Body of pancreas (tissue), 4 donors: ENCODE data around the gene HHEX. TPM values are rescaled to one million over a fixed set of nuclear protein-coding genes. Genes with fewer than 3 reads are reported as not detected.
A peak's percentile ranks its signal among the peaks of the same experiment; 100 is the strongest.

ENCODE experiments used
- ATAC-seq: fragments of 150-250 bp; one replicate; pipeline ENCODE4 v1.9.1; 2016
- DNase-seq, 4 donors: peaks; one replicate each; pipeline ENCODE4 v3.0.0-alpha.2; 2019
- H3K27ac ChIP-seq, 4 donors: fragments of 200-600 bp; sonication (generic); 1 replicate in 3 of 4; 2 replicates in 1 of 4; pipeline versions ENCODE4 v1.5.1 to v1.6.1; 2016 to 2019; ENCODE audit warnings: mild to moderate bottlenecking in 1 of 4, mixed read lengths in 1 of 4, moderate library complexity in 1 of 4
- H3K27me3 ChIP-seq, 2 donors: fragments of 200-600 bp; sonication (generic); one replicate each; pipeline ENCODE4 v1.6.0; 2016; ENCODE audit warnings: mild to moderate bottlenecking in 1 of 2
- H3K36me3 ChIP-seq, 2 donors: fragments of 200-600 bp; sonication (generic); replicated peaks in 1 of 2; 2 replicates each; pipeline ENCODE4 v1.5.1; 2016; ENCODE audit warnings: low read depth in 2 of 2; ENCODE audit not compliant: insufficient read depth in 1 of 2
- H3K4me1 ChIP-seq: fragments of 200-600 bp; sonication (generic); one replicate; pipeline ENCODE4 v1.6.0; 2016
- H3K4me3 ChIP-seq, 2 donors: fragments of 200-600 bp; sonication (generic); 1 replicate in 1 of 2; 2 replicates in 1 of 2; pipeline ENCODE4 v1.5.1; 2016 to 2019
- H3K9me3 ChIP-seq, 3 donors: fragments of 200-600 bp; sonication (generic); 1 replicate in 2 of 3; 2 replicates in 1 of 3; pipeline ENCODE4 v1.5.1; 2016
- CTCF ChIP-seq, 7 experiments: fragments of 450-650 bp in 4 of 7; fragments of 200-600 bp in 3 of 7; sonication (generic) in 3 of 7; IDR thresholded peaks; one replicate each; pipeline ENCODE4 v1.5.1; 2016 to 2019; ENCODE audit warnings: antibody characterized with exemption in 7 of 7
- POLR2A ChIP-seq, 3 donors: fragments of 450-650 bp; IDR thresholded peaks; one replicate each; pipeline ENCODE4 v1.6.1; 2016; ENCODE audit warnings: antibody characterized with exemption in 3 of 3, mild to moderate bottlenecking in 2 of 3
- WGBS, 2 donors: methylation state at CpG; one replicate each; pipeline ENCODE4 v1.1.5; 2017; 5-methylcytosine and 5-hydroxymethylcytosine counted together
- intact Hi-C: fragments of 100-400 bp; cut with DNase I; formaldehyde crosslinking; loops from one replicate; pipeline ENCODE4 v1.15.1; 2023
- total RNA-seq, 2 donors: library from RNA; depleted of rRNA; stranded (reverse); fragments of >200 nt; gene quantifications; one replicate each; pipeline ENCODE4 v1.1.0, GENCODE V29; 2016

Gene HHEX
- total RNA-seq, 2 donors from 2014 or later, result 33.5 to 37.9 TPM

- TF ChIP-seq POLR2A (IDR thresholded peaks at IDR 0.05), result no peak
- no peak for TF ChIP-seq CTCF (IDR thresholded peaks at IDR 0.05)
- Histone ChIP-seq H3K27me3 (no peaks in the 10 kb centered on the region), H3K4me3 (no peak overlapping the region), H3K9me3 (peaks cover 0 to 5% (median 0%) of the 10 kb centered on the region in 3 donors), H3K27ac (no peak overlapping the region), H3K36me3 (no peaks in the 10 kb centered on the region), H3K4me1 (no peaks in the 10 kb centered on the region)
- intact Hi-C loops, result no loop called here
- DNase-seq (no peak), ATAC-seq (no peak)
- WGBS, 2 donors, result 94 to 95% methylated on average over 6 of the region's 6 CpGs
Observed at GRCh38 chr10:92667078-92667477, 22.7 kb upstream of the HHEX start.

DNA sequence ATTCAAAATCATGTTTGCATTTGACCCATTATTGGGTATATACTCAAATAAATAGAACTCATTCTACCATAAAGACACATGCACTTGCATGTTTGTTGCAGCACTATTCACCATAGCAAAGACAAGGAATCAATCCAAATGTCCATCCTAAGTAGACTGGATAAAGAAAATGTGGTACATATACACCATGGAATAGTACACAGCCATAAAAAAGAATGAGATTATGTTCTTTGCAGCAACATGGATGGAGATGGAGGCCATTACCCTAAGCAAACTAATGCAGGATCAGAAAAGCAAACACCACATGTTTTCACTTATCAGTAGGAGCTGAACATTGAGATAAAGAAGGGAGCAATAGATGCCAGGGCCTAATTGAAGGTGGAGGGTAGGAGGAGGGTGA lies 12.0 kb upstream of the HHEX start:
- no peak overlapping the region for H3K4me3 ChIP-seq
- no peak overlapping the region for H3K27ac ChIP-seq
- intact Hi-C loops, result no loop called here
- DNase-seq (no peak), ATAC-seq (no peak)
- no peaks in the 10 kb centered on the region for H3K4me1 ChIP-seq
- H3K27me3 ChIP-seq, result no peaks in the 10 kb centered on the region
- H3K36me3 ChIP-seq, result no peaks in the 10 kb centered on the region
- no peaks in the 10 kb centered on the region for H3K9me3 ChIP-seq
- TF ChIP-seq CTCF (IDR thresholded peaks at IDR 0.05), result no peak
- no peak for TF ChIP-seq POLR2A (IDR thresholded peaks at IDR 0.05)

DNA sequence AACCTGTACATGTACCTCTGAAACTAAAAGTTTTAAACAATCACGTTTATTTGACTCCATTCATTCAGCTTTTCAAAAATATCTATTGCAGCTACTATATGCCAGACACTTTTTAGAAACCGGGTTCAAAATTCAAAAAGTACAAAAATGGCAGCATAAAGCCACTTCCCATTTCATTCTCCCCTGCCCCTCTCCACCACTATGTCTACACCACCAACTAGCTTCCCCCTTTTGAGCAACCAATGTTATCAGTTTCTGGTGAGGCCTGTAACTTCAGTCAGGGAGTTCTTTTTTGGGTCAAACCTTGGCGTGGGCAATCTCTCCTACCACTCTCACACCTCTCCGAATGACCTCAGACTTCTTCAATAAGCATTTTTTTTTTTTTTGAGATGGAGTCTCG lies 11.5 kb upstream of the HHEX start:
- H3K9me3 ChIP-seq, result no peaks in the 10 kb centered on the region
- DNase-seq (no peak), ATAC-seq (no peak)
- 87 to 96% methylated on average over 5 of the region's 5 CpGs for WGBS, 2 donors
- no peak overlapping the region for H3K4me3 ChIP-seq
- intact Hi-C loops, result no loop called here
- TF ChIP-seq CTCF (IDR thresholded peaks at IDR 0.05), result no peak
- TF ChIP-seq POLR2A (IDR thresholded peaks at IDR 0.05), result no peak
- H3K4me1 ChIP-seq, result no peaks in the 10 kb centered on the region
- H3K27me3 ChIP-seq, result no peaks in the 10 kb centered on the region
- no peak overlapping the region for H3K27ac ChIP-seq
- no peaks in the 10 kb centered on the region for H3K36me3 ChIP-seq

GRCh38 chr10:92681306-92681834 lies 8.4 kb upstream of the HHEX start:
- DNase-seq, result no peak
- TF ChIP-seq POLR2A (IDR thresholded peaks at IDR 0.05) (no peak), CTCF (IDR thresholded peaks at IDR 0.05) (no peak)
- H3K36me3 ChIP-seq, result no peaks in the 10 kb centered on the region
- intact Hi-C loops, result no loop called here
- H3K9me3 ChIP-seq, result no peaks in the 10 kb centered on the region
- no peak for ATAC-seq
- 80 to 92% methylated on average over 2 of the region's 2 CpGs for WGBS, 2 donors
- H3K4me1 ChIP-seq, result no peaks in the 10 kb centered on the region
- H3K27ac ChIP-seq, result no peak overlapping the region
- no peaks in the 10 kb centered on the region for H3K27me3 ChIP-seq
- no peak overlapping the region for H3K4me3 ChIP-seq

DNA sequence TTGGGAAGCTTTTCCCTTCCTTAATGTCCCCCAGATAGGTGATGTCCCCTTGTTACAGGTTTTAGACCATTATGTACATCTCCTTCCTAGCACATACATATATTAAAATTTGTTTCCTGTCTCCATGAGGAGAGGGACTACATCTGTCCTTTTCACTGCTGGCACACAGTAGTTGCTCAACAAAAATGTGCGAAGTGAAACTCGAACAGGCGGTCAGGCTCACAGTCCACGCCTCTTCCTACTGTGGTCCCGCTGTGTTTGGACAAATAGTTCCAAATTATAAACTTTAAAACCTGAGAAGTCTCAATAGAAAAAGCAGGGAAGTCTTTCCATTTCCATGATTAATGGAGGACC lies 1.2 kb upstream of the HHEX start:
- ATAC-seq, result no peak
- intact Hi-C loops, result no loop called here
- DNase-seq, result no peak
- 64 to 80% methylated on average over 5 of the region's 5 CpGs for WGBS, 2 donors
- Histone ChIP-seq H3K4me3 (peak overlapping the region; percentile 47 to 55), H3K27me3 (no peaks in the 10 kb centered on the region), H3K9me3 (no peaks in the 10 kb centered on the region), H3K4me1 (peaks cover 20% of the 10 kb centered on the region), H3K36me3 (no peaks in the 10 kb centered on the region), H3K27ac (peak overlapping the region in 3 of 4 donors; percentile 87 to 92 (median 90))
- TF ChIP-seq CTCF (IDR thresholded peaks at IDR 0.05), result no peak
- no peak for TF ChIP-seq POLR2A (IDR thresholded peaks at IDR 0.05)
